Measurements from ENCODE around the gene SHISA9. TPM values are rescaled to one million over a fixed set of nuclear protein-coding genes. Genes with fewer than 3 reads are reported as not detected.

Gene SHISA9
- total and polyA plus RNA-seq, 2 of the 4 experiments (the other 2 are of a cell fraction): under 0.01 TPM; not detected in 1

- no peak overlapping the region for H2AK9ac ChIP-seq (replicated peaks; ENCODE audit: low read depth, low read length, poor library complexity)
- in situ Hi-C loops (cut with MboI; ENCODE audit: low sequenced_read_pairs): no loop called here
- WGBS, 2 experiments (ENCODE audit: extremely low coverage in 2 of 2, insufficient read length in 1 of 2): no CpG with 5 or more reads among the region's 4 CpGs
- ChIA-PET CTCF (no interaction called here), POLR2A (ENCODE audit: unreplicated experiment) (no interaction called here)
- H2AFZ ChIP-seq (replicated peaks; ENCODE audit: low read length, poor library complexity): no peak overlapping the region
- no peak overlapping the region for H3K4me3 ChIP-seq (ENCODE audit: insufficient read depth, low read depth, low read length)
- H2BK120ac ChIP-seq (ENCODE audit: low read depth, low read length): no peak overlapping the region
- H3K27me3 ChIP-seq (ENCODE audit: control insufficient read depth, insufficient read depth, low read length): no peaks in the 10 kb centered on the region
- H3K36me3 ChIP-seq (ENCODE audit: control insufficient read depth, insufficient read depth, low read length): no peaks in the 10 kb centered on the region
- DNase-seq (no peak), ATAC-seq (ENCODE audit: low read depth) (no peak)
- no peaks in the 10 kb centered on the region for H4K20me1 ChIP-seq (ENCODE audit: insufficient read depth, low read length)
- H2BK20ac ChIP-seq (ENCODE audit: low read depth, low read length): no peak overlapping the region
- H3K4ac ChIP-seq (ENCODE audit: low read depth, low read length): no peak overlapping the region
- no TSS peak for BruUV-seq (replicated peaks)
- no peak overlapping the region for H4K8ac ChIP-seq (ENCODE audit: low read depth in 2 of 2, low read length in 2 of 2)
- H3K9me1 ChIP-seq (ENCODE audit: insufficient read depth, low read length): no peaks in the 10 kb centered on the region
- H3K27ac ChIP-seq (ENCODE audit: insufficient read depth, low read length): no peak overlapping the region
- TF ChIP-seq CEBPB (IDR thresholded peaks at IDR 0.05; ENCODE audit: low read depth, low read length): no peak
- TF ChIP-seq RCOR1 (IDR thresholded peaks at IDR 0.05; ENCODE audit: insufficient replicate concordance, low read length): no peak
- TF ChIP-seq RFX5 (IDR thresholded peaks at IDR 0.05; ENCODE audit: low read depth, low read length): no peak
- TF ChIP-seq FOS (IDR thresholded peaks at IDR 0.05; ENCODE audit: low read depth, low read length): no peak
- no peak for TF ChIP-seq BHLHE40 (IDR thresholded peaks at IDR 0.05; ENCODE audit: low read depth, low read length)
- no peak for TF ChIP-seq MAFK (IDR thresholded peaks at IDR 0.05; ENCODE audit: low read depth, low read length)
- no peak for TF ChIP-seq POLR2A (IDR thresholded peaks at IDR 0.05; ENCODE audit: low read depth, low read length)
- TF ChIP-seq USF2 (IDR thresholded peaks at IDR 0.05; ENCODE audit: low read depth, low read length): no peak
- TF ChIP-seq MXI1 (IDR thresholded peaks at IDR 0.05; ENCODE audit: borderline replicate concordance, low read depth, low read length): no peak
- TF ChIP-seq ELK1 (IDR thresholded peaks at IDR 0.05; ENCODE audit: borderline replicate concordance, low read depth, low read length): no peak
- TF ChIP-seq MAZ (IDR thresholded peaks at IDR 0.05; ENCODE audit: borderline replicate concordance, low read depth, low read length): no peak
- no peak for TF ChIP-seq CTCF (conservative IDR thresholded peaks at IDR 0.05; ENCODE audit: low read depth, low read length)
- TF ChIP-seq SMC3 (IDR thresholded peaks at IDR 0.05; ENCODE audit: low read depth, low read length): no peak
- TF ChIP-seq NFE2L2 (IDR thresholded peaks at IDR 0.05; ENCODE audit: low read depth, low read length): no peak
- H3K9ac ChIP-seq (ENCODE audit: low read depth, low read length): no peak overlapping the region
- H3K79me1 ChIP-seq (ENCODE audit: low read depth in 1 of 2, low read length in 2 of 2): no peaks in the 10 kb centered on the region
- no peak overlapping the region for H4K91ac ChIP-seq (ENCODE audit: insufficient read depth, low read depth, low read length)
- H3K14ac ChIP-seq (replicated peaks; ENCODE audit: low read depth, low read length): no peak overlapping the region
- no peak overlapping the region for H2BK5ac ChIP-seq (ENCODE audit: low read depth, low read length, poor library complexity, severe bottlenecking)
- peaks cover 5% of the 10 kb centered on the region; the same call in 1 of the 2 replicates for H3K9me3 ChIP-seq (ENCODE audit: control insufficient read depth, insufficient read depth, low read length)
- H3K18ac ChIP-seq (ENCODE audit: low read depth, low read length): no peak overlapping the region
- intact Hi-C loops (cut with micrococcal nuclease): no loop called here
- no peaks in the 10 kb centered on the region for H3K4me1 ChIP-seq (ENCODE audit: control insufficient read depth, insufficient read depth, low read length)
- dilution Hi-C loops (cut with HindIII; ENCODE audit: low sequenced_read_pairs, unreplicated experiment): no loop called here
- H3K23ac ChIP-seq (ENCODE audit: low read depth, low read length): no peak overlapping the region
- no peak overlapping the region for H3K4me2 ChIP-seq (ENCODE audit: low read depth, low read length)
- no peak overlapping the region for H2AK5ac ChIP-seq (ENCODE audit: low read depth, low read length)
- H4K5ac ChIP-seq (ENCODE audit: low read depth, low read length): no peak overlapping the region
- no peak overlapping the region for H3K56ac ChIP-seq (ENCODE audit: extremely low read depth, insufficient read depth, low read length)
- no peak overlapping the region for H2BK15ac ChIP-seq (ENCODE audit: low read depth, low read length)
Measured at GRCh38 chr16:12930881-12931280, 29.5 kb downstream of the SHISA9 start.
